Stimulated activated CD4-positive, alpha-beta T cell treated with anti-CD3 and anti-CD28 coated beads, Interleukin-12 subunit alpha, Interleukin-12 subunit beta, amount 100 ng/mL, for 24 hours (primary cell): ENCODE measurements around the gene SLC38A8.

ENCODE experiments used
- DNase-seq, 2 experiments: peaks; one replicate each; pipeline ENCODE4 v3.0.0-alpha.2; 2020; ENCODE audit warnings: low read depth in 2 of 2

The SLC38A8 gene

DNA sequence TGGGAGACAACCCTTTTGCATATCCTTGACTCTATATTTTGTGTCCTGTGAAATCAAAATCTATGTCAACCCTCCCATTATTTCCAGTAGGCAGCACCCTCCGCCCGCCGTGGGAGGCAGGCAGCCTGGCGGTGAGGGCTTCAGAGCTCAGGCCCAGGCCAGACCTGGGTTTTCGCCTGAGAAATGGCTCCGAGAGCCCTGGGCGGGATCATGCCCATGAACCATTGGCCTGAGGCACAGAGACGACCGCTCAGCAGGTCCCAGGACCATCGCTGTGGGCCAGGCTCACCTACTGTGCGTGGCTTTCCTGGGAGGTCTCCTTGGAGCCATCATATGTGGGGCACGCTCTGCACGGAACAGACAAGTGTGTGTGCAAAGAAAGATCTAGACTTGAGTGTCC lies 6.3 kb upstream of the SLC38A8 start:
- no peak for DNase-seq

DNA sequence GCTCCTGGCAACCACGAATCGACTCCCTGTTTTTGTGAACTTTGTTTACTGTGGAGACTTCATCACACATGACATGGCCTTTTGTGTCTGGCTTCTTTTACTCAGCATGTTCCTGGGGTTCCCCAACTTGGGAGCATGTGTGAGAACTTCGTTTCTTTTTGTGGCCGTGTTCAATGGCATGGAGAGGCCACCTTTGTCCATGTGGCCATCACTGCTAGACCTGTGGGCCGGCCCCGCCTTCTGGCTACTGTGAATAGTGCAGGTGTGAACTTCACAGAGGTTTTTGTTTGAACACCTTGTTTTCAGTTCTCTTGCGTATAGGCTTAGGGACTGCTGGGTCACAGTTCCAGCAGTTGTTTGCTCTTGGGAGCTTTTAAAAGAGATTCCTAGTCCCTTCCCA lies 5.7 kb upstream of the SLC38A8 start:
- DNase-seq = no peak

GRCh38 chr16:84047626-84048025 lies 5.0 kb upstream of the SLC38A8 start:
- DNase-seq = no peak

GRCh38 chr16:84047206-84047605 lies 4.6 kb upstream of the SLC38A8 start:
- no peak for DNase-seq

GRCh38 chr16:84045818-84046470 lies 3.3 kb upstream of the SLC38A8 start:
- DNase-seq = no peak

- no peak for DNase-seq
Observed at GRCh38 chr16:84045001-84045817, 2.6 kb upstream of the SLC38A8 start.

- no peak for DNase-seq
Observed at GRCh38 chr16:84044118-84044488, 1.5 kb upstream of the SLC38A8 start.

- no peak for DNase-seq
Observed at GRCh38 chr16:84043486-84044117, 1.0 kb upstream of the SLC38A8 start.

- no peak for DNase-seq
Observed at GRCh38 chr16:84042879-84043485, 387 bp upstream of the SLC38A8 start.

DNA sequence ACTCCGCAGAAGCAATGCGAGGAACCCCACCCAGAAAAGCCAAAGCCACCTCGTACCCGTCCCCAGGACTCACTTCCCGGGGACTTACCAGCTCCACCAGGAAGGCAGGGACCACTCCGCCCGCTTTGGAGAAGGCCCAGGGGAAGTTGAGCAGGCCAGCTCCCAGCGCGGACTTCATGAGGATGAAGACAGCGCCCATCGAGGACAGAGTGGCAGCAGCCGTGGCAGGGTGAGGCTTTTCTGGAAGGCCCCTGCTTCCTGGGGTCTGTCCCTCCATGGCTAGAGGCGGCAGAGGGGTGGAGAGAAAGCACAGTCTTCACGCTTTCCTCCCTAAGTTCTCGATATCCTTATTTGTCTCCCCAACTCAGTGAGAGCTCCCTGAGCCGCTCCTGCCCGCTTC lies 714 bp downstream of the SLC38A8 start:
- DNase-seq = no peak

GRCh38 chr16:84040823-84041820 lies 1.5 kb downstream of the SLC38A8 start:
- no peak for DNase-seq

- no peak for DNase-seq
Observed at GRCh38 chr16:84040226-84040822, 2.3 kb downstream of the SLC38A8 start.

- no peak for DNase-seq
Observed at GRCh38 chr16:84039696-84040095, 2.9 kb downstream of the SLC38A8 start.

DNA sequence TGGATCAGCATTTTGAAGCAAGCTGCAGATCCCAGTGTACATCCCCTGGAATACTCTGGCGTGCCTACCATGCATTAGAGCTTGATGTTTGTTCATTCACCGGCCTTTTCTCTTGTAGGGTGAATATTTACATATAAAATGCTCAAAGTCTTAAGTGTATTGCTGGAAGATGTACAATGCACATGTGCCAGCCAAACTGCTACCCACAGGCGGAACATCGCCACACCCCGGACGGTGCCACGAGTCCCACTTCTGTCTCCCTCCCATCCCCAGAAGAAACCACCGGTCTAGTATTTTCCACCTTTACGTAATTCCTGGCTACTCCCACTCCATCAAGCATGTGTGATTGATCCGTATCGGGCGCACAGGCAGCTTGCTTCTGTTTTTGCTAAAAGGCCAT lies 4.1 kb downstream of the SLC38A8 start:
- no peak for DNase-seq

DNA sequence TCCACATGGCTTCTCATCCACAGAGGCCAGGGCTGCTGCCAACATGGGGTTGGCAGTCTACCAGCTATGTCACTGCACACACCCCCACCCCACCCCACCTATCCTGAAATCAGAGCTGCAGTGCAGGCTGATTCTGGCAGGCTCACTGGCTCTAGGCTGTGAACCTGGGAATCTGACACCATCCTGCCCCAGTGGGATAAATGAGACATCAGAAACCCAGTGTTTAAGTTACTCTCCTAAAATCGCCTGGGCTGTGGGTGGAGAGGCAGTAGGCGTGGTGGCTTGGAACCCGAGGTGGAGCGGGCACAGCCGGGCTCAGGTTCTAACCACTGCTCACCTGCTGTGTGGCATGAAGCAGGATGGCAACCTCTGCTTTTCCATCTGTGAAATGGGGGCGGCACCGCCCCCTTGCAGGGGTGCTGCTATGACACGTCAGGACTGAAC lies 5.6 kb downstream of the SLC38A8 start:
- DNase-seq = no peak

- no peak for DNase-seq
Observed at GRCh38 chr16:84036131-84036530, 6.5 kb downstream of the SLC38A8 start.

- DNase-seq = no peak
Observed at GRCh38 chr16:84034516-84034915, 8.1 kb downstream of the SLC38A8 start.

DNA sequence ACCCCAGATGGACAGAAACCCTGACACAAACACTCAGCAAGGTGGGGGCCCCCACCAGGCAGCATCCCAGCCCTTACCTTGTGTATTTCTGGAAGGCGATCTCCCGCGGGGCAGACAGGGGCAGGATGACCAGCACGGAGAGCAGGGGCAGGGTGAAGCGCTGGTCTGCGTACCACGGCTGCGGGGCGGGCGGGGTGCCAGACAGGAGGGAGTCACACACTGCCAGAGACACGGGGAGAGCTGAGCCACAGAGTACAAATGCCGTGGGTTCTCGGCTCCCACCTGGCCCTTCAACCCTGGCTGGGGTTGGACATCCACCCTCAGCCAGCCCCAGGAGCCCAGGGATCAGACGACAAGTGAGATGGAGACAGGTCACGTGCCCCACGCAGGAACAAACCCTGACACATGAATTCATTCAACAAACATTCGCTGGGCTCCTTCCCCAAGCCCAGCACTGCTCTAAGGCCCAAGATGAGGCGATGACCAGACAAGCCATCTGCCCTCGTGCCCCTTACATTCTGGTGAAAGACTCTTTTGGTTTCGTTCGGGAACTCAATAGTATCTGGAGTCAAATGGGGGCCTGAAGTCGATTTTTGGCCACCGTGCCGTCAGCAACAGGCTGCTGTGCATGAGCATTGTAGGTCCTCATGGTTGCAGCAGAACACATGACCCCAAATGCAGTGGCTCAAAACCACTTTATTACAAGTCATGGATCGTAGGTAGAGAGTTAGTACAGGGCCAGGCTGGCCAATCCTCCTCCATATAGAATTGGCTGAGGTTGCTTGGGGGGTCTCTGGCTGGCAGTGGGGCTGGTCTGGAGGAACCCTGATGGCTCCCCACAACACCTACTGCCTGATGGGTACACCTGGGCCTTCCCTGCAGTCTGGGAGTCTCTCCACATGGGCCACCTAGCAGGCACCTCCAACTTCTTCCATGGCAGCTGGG lies 9.1 kb downstream of the SLC38A8 start:
- no peak for DNase-seq

DNA sequence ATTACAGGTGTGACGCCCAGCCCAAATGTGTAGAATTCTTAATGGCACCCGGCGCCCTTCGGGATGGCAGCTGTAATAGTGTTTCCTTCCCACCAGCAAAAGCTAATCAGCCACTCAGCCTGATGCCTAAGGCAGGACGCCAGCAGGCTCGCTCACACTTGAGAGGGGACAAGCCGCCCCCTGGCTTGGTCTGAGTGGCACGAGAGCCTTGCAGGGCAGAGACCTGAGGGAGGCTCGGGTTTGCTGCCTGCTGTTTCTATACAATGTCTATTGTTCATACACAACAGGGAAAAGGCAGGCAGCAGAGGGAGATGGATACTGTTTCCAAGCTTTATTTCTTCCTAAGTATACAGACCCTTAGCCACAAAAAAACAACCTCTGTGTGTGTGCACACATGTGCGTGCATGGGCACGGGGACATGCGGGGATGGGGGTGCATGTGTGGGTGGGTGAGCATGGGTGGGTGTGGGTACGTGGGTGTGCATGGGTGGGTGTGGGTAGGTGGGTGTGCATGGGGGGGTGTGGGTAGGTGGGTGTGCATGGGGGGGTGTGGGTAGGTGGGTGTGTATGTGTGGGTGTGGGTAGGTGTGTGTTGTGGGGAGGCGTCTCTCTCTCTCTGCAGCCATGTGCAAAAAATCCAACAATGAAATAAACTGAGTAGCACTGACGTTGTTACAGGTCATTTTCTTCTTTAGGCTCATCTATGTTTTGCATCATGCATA lies 10.0 kb downstream of the SLC38A8 start:
- DNase-seq = no peak
